DOHH2 (cell line): ENCODE data around the gene YWHAB.

Experiments used
- H3F3A ChIP-seq: fragments of 200-600 bp; sonication (generic), shearing (Covaris generic); 2 replicates; pipeline ENCODE4 v1.6.0; 2016; ENCODE audit warnings: antibody characterized with exemption, mild to moderate bottlenecking; ENCODE audit not compliant: control insufficient read depth, insufficient read depth
- H3K27ac ChIP-seq: fragments of 200-600 bp; sonication (generic); 2 replicates; pipeline ENCODE4 v1.5.1; 2014; ENCODE audit warnings: low read depth, mild to moderate bottlenecking, low read length, moderate library complexity
- H3K27me3 ChIP-seq: fragments of 200-600 bp; sonication (generic); 2 replicates; pipeline ENCODE4 v1.6.1; 2014; ENCODE audit warnings: mild to moderate bottlenecking, low read length, mixed read lengths; ENCODE audit not compliant: control insufficient read depth
- H3K36me3 ChIP-seq: fragments of 200-600 bp; sonication (generic); 2 replicates; pipeline ENCODE4 v1.6.1; 2014; ENCODE audit warnings: mild to moderate bottlenecking, low read length, moderate library complexity, mixed read lengths; ENCODE audit not compliant: control insufficient read depth
- H3K4me1 ChIP-seq: fragments of 200-600 bp; sonication (generic); 2 replicates; pipeline ENCODE4 v1.6.1; 2014; ENCODE audit warnings: mild to moderate bottlenecking, low read length, mixed read lengths; ENCODE audit not compliant: control insufficient read depth
- H3K4me2 ChIP-seq: fragments of 200-600 bp; sonication (generic); 2 replicates; pipeline ENCODE4 v1.6.0; 2014; ENCODE audit warnings: mild to moderate bottlenecking, low read length, moderate library complexity
- H3K4me3 ChIP-seq: fragments of 200-600 bp; sonication (generic); 2 replicates; pipeline ENCODE4 v1.5.1; 2014; ENCODE audit warnings: mild to moderate bottlenecking, low read length, mixed read lengths
- H3K79me2 ChIP-seq: fragments of 200-600 bp; sonication (generic); 2 replicates; pipeline ENCODE4 v1.6.1; 2014; ENCODE audit warnings: mild to moderate bottlenecking, low read length, mixed read lengths; ENCODE audit not compliant: control insufficient read depth
- H3K9me2 ChIP-seq: fragments of 200-600 bp; sonication (generic); replicated peaks from 2 replicates; pipeline ENCODE4 v1.6.1; 2014; ENCODE audit warnings: mild to moderate bottlenecking, low read length, mixed read lengths; ENCODE audit not compliant: control insufficient read depth
- H3K9me3 ChIP-seq: fragments of 200-600 bp; sonication (generic); 2 replicates; pipeline ENCODE4 v1.6.1; 2014; ENCODE audit warnings: antibody characterized with exemption, low read length, mixed read lengths; ENCODE audit not compliant: control insufficient read depth, insufficient read depth
- H4K20me1 ChIP-seq: fragments of 200-600 bp; sonication (generic); 2 replicates; pipeline ENCODE4 v1.6.0; 2014; ENCODE audit warnings: low read depth, mild to moderate bottlenecking, antibody characterized with exemption, low read length, moderate library complexity; ENCODE audit not compliant: control insufficient read depth, insufficient read depth
- EZH2phosphoT487 ChIP-seq: fragments of 200-600 bp; sonication (generic); IDR thresholded peaks from 2 replicates; pipeline ENCODE4 v1.6.1; 2017; ENCODE audit warnings: borderline replicate concordance, mild to moderate bottlenecking, antibody characterized with exemption, low read length, moderate library complexity, mixed read lengths
- TF ChIP-seq, protein P1 (sequence below): fragments of 200-600 bp; sonication (generic); IDR thresholded peaks from one replicate; pipeline ENCODE4 v1.5.1; 2014; ENCODE audit warnings: antibody characterized with exemption, mild to moderate bottlenecking, low read depth, low read length; ENCODE audit not compliant: poor library complexity, severe bottlenecking

YWHAB gene

DNA sequence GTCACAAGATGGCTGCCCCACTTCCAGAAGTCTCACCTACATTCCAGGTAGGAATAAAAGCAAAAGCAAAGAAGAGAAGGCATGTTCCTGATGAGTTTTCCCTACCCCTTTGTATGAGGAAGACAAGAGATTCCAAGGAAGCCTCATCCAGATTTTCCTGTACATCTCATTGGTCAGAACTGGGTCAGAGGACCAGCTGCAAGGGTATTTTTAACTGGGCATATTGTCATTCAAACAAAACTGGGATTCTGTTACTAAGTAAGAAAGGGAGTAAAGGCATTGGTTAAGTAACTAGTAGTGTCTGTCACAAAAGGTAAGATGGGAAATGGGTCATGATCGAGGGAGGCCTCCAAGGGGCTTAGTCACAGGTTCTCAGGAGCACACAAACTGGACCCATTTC is 47.0 kb upstream of the YWHAB start:
- H3F3A ChIP-seq, result no peaks in the 10 kb centered on the region
- H3K79me2 ChIP-seq, result no peaks in the 10 kb centered on the region
- H3K9me3 ChIP-seq, result no peaks in the 10 kb centered on the region
- TF ChIP-seq, protein P1, sequence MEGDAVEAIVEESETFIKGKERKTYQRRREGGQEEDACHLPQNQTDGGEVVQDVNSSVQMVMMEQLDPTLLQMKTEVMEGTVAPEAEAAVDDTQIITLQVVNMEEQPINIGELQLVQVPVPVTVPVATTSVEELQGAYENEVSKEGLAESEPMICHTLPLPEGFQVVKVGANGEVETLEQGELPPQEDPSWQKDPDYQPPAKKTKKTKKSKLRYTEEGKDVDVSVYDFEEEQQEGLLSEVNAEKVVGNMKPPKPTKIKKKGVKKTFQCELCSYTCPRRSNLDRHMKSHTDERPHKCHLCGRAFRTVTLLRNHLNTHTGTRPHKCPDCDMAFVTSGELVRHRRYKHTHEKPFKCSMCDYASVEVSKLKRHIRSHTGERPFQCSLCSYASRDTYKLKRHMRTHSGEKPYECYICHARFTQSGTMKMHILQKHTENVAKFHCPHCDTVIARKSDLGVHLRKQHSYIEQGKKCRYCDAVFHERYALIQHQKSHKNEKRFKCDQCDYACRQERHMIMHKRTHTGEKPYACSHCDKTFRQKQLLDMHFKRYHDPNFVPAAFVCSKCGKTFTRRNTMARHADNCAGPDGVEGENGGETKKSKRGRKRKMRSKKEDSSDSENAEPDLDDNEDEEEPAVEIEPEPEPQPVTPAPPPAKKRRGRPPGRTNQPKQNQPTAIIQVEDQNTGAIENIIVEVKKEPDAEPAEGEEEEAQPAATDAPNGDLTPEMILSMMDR, result no peak
- no peak for TF ChIP-seq EZH2phosphoT487
- H3K4me3 ChIP-seq, result no peak overlapping the region
- H3K27ac ChIP-seq, result no peak overlapping the region
- H3K9me2 ChIP-seq, result no peaks in the 10 kb centered on the region
- H3K36me3 ChIP-seq, result no peaks in the 10 kb centered on the region
- peaks cover 36% of the 10 kb centered on the region for H3K27me3 ChIP-seq
- no peak overlapping the region for H3K4me2 ChIP-seq
- H3K4me1 ChIP-seq, result no peaks in the 10 kb centered on the region
- no peaks in the 10 kb centered on the region for H4K20me1 ChIP-seq

DNA sequence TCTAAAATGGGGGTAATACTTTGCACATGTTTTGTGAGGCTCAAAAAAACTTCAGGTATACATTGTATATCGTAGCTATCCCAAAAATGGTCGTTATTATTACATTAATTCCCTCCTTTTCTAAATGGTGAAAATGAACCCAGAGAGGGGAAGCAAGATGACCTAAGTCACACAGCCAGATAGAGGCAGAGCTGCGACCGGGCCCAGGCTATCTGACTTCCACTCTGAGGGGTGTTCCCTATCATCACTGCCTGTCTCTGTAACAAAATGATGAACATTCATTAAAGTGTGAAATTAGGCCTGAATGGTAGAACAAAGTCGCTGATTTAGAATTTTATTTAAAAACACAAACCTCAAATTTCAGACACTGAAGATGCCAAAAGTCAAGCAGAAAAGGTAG is 46.0 kb upstream of the YWHAB start:
- Histone ChIP-seq H3K27me3 (peaks cover 36% of the 10 kb centered on the region), H3K4me1 (no peaks in the 10 kb centered on the region), H3K4me3 (no peak overlapping the region), H4K20me1 (no peaks in the 10 kb centered on the region), H3K79me2 (no peaks in the 10 kb centered on the region), H3K36me3 (no peaks in the 10 kb centered on the region), H3K9me3 (no peaks in the 10 kb centered on the region), H3K4me2 (no peak overlapping the region), H3K27ac (no peak overlapping the region), H3F3A (no peaks in the 10 kb centered on the region), H3K9me2 (no peaks in the 10 kb centered on the region)
- no peak for TF ChIP-seq EZH2phosphoT487
- TF ChIP-seq, protein P1, result no peak

GRCh38 chr20:44840826-44841225 is 44.7 kb upstream of the YWHAB start:
- no peaks in the 10 kb centered on the region for H3K9me3 ChIP-seq
- no peak overlapping the region for H3K27ac ChIP-seq
- H3K79me2 ChIP-seq, result no peaks in the 10 kb centered on the region
- H3K4me3 ChIP-seq, result no peak overlapping the region
- H3K4me1 ChIP-seq, result no peaks in the 10 kb centered on the region
- peaks cover 29% of the 10 kb centered on the region for H3K27me3 ChIP-seq
- H4K20me1 ChIP-seq, result no peaks in the 10 kb centered on the region
- H3K36me3 ChIP-seq, result no peaks in the 10 kb centered on the region
- no peaks in the 10 kb centered on the region for H3K9me2 ChIP-seq
- no peak overlapping the region for H3K4me2 ChIP-seq
- TF ChIP-seq, protein P1, result no peak
- TF ChIP-seq EZH2phosphoT487, result no peak
- H3F3A ChIP-seq, result no peaks in the 10 kb centered on the region

GRCh38 chr20:44841955-44842354 is 43.5 kb upstream of the YWHAB start:
- Histone ChIP-seq H3K79me2 (no peaks in the 10 kb centered on the region), H4K20me1 (no peaks in the 10 kb centered on the region), H3K27ac (no peak overlapping the region), H3K4me3 (no peak overlapping the region), H3K9me3 (no peaks in the 10 kb centered on the region), H3K9me2 (no peaks in the 10 kb centered on the region), H3K36me3 (no peaks in the 10 kb centered on the region), H3K4me1 (no peaks in the 10 kb centered on the region), H3K27me3 (peaks cover 24% of the 10 kb centered on the region), H3K4me2 (no peak overlapping the region), H3F3A (no peaks in the 10 kb centered on the region)
- no peak for TF ChIP-seq EZH2phosphoT487
- TF ChIP-seq, protein P1, result no peak
